ENCODE results near the gene AXIN2. TPM values are rescaled to one million over a fixed set of nuclear protein-coding genes. Genes with fewer than 3 reads are reported as not detected.
A peak's percentile ranks its signal among the peaks of the same experiment; 100 is the strongest.

AXIN2 gene
- total and polyA plus RNA-seq, 9 donors = 17.2 to 75.7 (median 26.9) TPM

DNA sequence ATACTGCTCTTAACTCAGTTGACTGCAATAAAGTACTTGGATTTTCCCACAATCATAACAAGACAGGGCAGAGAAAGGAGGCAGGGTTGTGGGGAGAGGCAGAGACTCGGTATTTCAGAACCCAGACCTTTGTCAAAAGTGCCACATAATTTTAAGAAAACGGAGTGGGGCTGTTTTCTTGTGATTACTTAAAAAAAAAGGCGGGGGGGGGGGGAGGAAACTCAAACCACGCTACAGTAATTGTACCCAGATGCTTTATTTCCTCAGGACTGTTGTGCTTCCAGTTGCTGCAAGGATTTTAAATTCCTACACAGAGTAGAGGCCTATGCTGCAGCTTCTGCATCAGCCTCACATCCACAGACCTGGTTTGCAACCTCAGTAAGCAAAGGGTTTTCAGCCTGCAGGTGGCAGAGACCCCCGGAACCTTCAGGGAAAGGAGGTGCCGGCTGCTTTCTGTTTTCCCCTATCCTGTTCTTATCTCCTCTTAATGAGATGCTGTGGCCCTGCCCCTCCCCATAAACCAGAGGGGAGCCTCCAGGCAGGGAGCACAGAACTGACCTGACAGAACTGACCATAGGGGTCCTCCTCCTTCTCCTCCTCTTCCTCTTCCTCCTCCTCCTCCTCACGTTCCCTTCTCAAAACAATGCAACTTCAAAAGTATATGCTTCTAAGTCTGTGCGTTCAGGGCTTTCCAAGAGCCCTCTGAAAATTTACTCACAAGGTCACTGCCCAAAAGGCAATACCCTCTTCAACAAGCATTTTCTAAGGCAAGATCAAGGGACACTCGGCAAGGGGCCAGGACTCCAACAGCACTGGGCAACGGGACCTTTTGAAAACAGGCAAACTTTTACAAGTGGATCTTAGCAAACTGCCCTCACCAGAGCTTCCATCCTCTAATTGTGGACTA lies 7.5 kb downstream of the AXIN2 start:
- intact Hi-C loops (cut with DNase I) = loop anchor here in 2 of 4 donors (10.0 kb wide), 3 partner anchors 89 to 611 kb away; no protein-coding TSS in a partner anchor
- no peaks in the 10 kb centered on the region for H3K27me3 ChIP-seq
- peaks cover 40% of the 10 kb centered on the region for H3K4me1 ChIP-seq (ENCODE audit: insufficient read depth)
- no peak overlapping the region for H3K27ac ChIP-seq
- WGBS, 3 donors = 13 to 25% (median 15%) methylated on average over 10 of the region's 10 CpGs
- TF ChIP-seq, protein P1, sequence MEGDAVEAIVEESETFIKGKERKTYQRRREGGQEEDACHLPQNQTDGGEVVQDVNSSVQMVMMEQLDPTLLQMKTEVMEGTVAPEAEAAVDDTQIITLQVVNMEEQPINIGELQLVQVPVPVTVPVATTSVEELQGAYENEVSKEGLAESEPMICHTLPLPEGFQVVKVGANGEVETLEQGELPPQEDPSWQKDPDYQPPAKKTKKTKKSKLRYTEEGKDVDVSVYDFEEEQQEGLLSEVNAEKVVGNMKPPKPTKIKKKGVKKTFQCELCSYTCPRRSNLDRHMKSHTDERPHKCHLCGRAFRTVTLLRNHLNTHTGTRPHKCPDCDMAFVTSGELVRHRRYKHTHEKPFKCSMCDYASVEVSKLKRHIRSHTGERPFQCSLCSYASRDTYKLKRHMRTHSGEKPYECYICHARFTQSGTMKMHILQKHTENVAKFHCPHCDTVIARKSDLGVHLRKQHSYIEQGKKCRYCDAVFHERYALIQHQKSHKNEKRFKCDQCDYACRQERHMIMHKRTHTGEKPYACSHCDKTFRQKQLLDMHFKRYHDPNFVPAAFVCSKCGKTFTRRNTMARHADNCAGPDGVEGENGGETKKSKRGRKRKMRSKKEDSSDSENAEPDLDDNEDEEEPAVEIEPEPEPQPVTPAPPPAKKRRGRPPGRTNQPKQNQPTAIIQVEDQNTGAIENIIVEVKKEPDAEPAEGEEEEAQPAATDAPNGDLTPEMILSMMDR (IDR thresholded peaks at IDR 0.05) = no peak
- TF ChIP-seq POLR2A (IDR thresholded peaks at IDR 0.05) (no peak), EP300 (IDR thresholded peaks at IDR 0.05) (no peak)
- H3K4me3 ChIP-seq = no peak overlapping the region
- peak in 1 of 5 donors; percentile 43 for DNase-seq
- no peaks in the 10 kb centered on the region for H3K36me3 ChIP-seq
- H3K9me3 ChIP-seq = no peaks in the 10 kb centered on the region

DNA sequence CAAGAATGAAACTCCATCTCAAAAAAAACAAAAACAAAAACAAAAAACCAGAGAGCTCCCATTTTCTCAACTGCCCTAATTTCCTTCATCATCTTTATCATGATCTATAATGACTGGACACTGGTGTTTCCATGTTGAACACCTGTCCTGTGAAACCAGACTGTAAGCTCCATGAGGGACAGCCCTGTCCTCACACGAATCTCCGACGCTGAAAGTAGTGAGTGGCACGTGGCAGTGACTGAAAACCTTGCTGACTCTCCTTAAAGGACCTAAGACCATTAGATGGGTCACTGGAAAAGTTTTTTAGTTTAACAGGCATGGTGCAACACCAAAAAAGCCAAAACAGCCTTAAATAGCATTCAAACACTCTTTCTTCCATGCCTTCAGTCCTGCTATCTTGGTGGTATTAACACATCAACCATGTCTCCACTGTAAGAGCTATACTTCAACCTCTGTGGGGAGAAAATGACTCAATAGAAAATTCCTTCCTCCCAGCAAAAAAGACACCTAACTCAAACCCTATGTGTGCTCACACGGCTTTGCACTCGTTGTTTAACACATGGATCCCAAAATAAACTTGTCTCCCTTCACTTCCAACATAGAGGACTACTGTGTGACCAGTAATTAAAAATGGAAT lies 8.3 kb downstream of the AXIN2 start:
- no peak overlapping the region for H3K27ac ChIP-seq
- intact Hi-C loops (cut with DNase I) = loop anchor here in 2 of 4 donors (10.0 kb wide), 3 partner anchors 88 to 612 kb away; no protein-coding TSS in a partner anchor

DNA sequence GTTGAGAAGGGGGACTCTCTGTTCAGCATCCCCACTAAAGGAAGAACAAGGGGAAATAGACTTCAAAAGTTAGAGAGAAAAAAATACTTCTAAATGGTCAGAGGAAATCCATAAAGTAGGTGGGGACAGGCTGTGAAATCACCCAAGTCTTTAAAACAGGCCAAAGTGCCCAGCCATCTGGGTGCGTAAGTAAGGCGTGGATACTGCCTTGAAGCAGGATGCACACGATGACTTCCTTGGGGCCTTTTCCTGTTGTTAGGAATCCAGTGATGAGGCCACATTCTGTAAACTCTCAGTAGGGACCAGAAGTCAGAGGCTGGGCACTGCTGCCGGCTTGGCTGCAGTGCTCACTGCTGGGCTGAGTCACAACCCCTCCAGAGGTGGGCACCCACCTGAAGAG lies 9.2 kb downstream of the AXIN2 start:
- TF ChIP-seq EP300 (IDR thresholded peaks at IDR 0.05) = no peak
- TF ChIP-seq, protein P1 (IDR thresholded peaks at IDR 0.05) = no peak
- TF ChIP-seq POLR2A (IDR thresholded peaks at IDR 0.05) = no peak
- no peak overlapping the region for H3K27ac ChIP-seq
- H3K4me1 ChIP-seq (ENCODE audit: insufficient read depth) = peaks cover 31% of the 10 kb centered on the region
- no peaks in the 10 kb centered on the region for H3K27me3 ChIP-seq
- H3K9me3 ChIP-seq = no peaks in the 10 kb centered on the region
- H3K36me3 ChIP-seq = no peaks in the 10 kb centered on the region
- intact Hi-C loops (cut with DNase I) = loop anchor here in 2 of 4 donors (10.0 kb wide), 3 partner anchors 87 to 613 kb away; no protein-coding TSS in a partner anchor
- WGBS, 3 donors = 72 to 87% (median 80%) methylated on average over 4 of the region's 4 CpGs
- DNase-seq = no peak
- H3K4me3 ChIP-seq = no peak overlapping the region

More for the DNA sequence above, 8.3 kb downstream of the AXIN2 start:
- H3K4me1 ChIP-seq (ENCODE audit: insufficient read depth) = peaks cover 36% of the 10 kb centered on the region
- WGBS, 3 donors = 69 to 77% (median 72%) methylated on average over 6 of the region's 6 CpGs
- H3K4me3 ChIP-seq = no peak overlapping the region
- TF ChIP-seq POLR2A (IDR thresholded peaks at IDR 0.05) (no peak), EP300 (IDR thresholded peaks at IDR 0.05) (no peak)
- TF ChIP-seq, protein P1 (IDR thresholded peaks at IDR 0.05) = no peak
- H3K36me3 ChIP-seq = no peaks in the 10 kb centered on the region
- no peak for DNase-seq
- H3K27me3 ChIP-seq = no peaks in the 10 kb centered on the region
- H3K9me3 ChIP-seq = no peaks in the 10 kb centered on the region

DNA sequence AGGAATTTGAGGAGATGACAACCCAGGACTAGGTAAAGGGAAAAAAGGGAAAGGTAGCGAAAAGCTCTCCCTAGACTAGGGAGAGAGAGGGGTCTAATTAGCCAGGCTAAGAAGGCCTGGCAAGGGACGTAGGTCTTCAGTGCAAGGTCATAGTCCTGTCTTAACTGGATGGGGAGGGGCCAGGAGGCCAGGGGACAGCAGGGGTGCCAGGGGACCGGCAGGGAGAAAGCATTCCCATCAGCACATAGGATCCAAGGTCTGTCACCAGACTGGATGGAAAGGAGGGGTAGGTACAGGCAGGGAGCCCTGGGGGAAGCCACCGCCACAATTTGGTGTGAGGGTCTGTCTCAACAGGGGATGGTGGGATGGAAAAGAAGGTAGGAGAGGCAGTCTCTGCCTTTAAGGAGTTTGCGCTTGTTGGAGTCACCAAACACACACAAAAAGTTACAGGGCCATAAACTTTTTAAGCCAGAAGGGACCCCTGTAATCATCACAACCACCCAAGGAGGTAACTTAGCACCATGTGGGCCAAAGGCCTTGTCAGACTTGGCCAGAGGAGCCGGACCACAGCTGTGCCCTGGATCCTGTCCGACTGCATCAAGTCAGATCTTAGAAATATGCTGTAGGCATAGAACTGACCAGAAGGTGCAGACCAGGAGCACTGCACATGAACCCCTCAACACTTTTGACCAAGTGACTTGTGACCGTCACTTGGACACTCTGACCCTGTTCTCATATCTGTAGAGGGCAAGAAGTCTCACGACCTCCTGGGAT lies 10.0 kb downstream of the AXIN2 start:
- Histone ChIP-seq H3K4me3 (no peak overlapping the region), H3K9me3 (no peaks in the 10 kb centered on the region), H3K27ac (no peak overlapping the region), H3K4me1 (ENCODE audit: insufficient read depth) (peaks cover 29% of the 10 kb centered on the region), H3K36me3 (no peaks in the 10 kb centered on the region), H3K27me3 (no peaks in the 10 kb centered on the region)
- WGBS, 3 donors = 69 to 78% (median 76%) methylated on average over 9 of the region's 9 CpGs
- no peak for DNase-seq
- intact Hi-C loops (cut with DNase I) = loop anchor here in 2 of 4 donors (10.0 kb wide), 3 partner anchors 87 to 613 kb away; no protein-coding TSS in a partner anchor
- no peak for TF ChIP-seq EP300 (IDR thresholded peaks at IDR 0.05)
- TF ChIP-seq, protein P1 (IDR thresholded peaks at IDR 0.05) = no peak
- TF ChIP-seq POLR2A (IDR thresholded peaks at IDR 0.05) = no peak

All from ovary (tissue), 9 donors.